HFFc6 (cell line): ENCODE results near the gene ZNF77. TPM values are rescaled to one million over a fixed set of nuclear protein-coding genes. Genes with fewer than 3 reads are reported as not detected.
"Not testable (repeated sequence)": the region's sequence is repeated elsewhere in the genome, so short reads cannot be mapped to it uniquely, and the experiment has no call there.

Experiments
- DNase-seq: peaks from one replicate; pipeline ENCODE4 v3.0.0-alpha.2; 2018
- H3K27ac Mint-ChIP-seq: 2 replicates; pipeline ENCODE4 v1.8.0; 2020; ENCODE audit warnings: mild to moderate bottlenecking, mixed read lengths
- H3K27me3 Mint-ChIP-seq: 2 replicates; pipeline ENCODE4 v1.8.0; 2021; ENCODE audit warnings: mild to moderate bottlenecking, moderate library complexity, mixed read lengths; ENCODE audit not compliant: insufficient read depth
- H3K36me3 Mint-ChIP-seq: 2 replicates; pipeline ENCODE4 v1.8.0; 2021; ENCODE audit warnings: low read depth, mixed read lengths
- H3K4me1 Mint-ChIP-seq: 2 replicates; pipeline ENCODE4 v1.8.0; 2020; ENCODE audit warnings: low read depth, mixed read lengths
- H3K4me3 Mint-ChIP-seq: 2 replicates; pipeline ENCODE4 v1.8.0; 2020; ENCODE audit warnings: mild to moderate bottlenecking, moderate library complexity, mixed read lengths
- H3K9me3 Mint-ChIP-seq: 2 replicates; pipeline ENCODE4 v1.8.0; 2020; ENCODE audit warnings: mild to moderate bottlenecking, mixed read lengths
- long read RNA-seq: library from polyadenylated mRNA; unstranded; transcript quantifications from one replicate; pipeline ENCODE4 v2.0.0, GENCODE V29; 2019
- total RNA-seq, 6 experiments: library from RNA; stranded (reverse); fragmentation: NEBNext Ultra II Directional; extraction: Animal tissue kit (Norgen Biotek cat#: 25700); gene quantifications; 2 replicates in 1 of 6; 3 replicates in 5 of 6; pipeline ENCODE4 v1.2.3, GENCODE V29; 2021
- TF ChIP-seq, protein P1 (sequence below): fragments of 200-600 bp; sonication (generic); IDR thresholded peaks from 2 replicates; pipeline ENCODE4 v1.5.0; 2021; ENCODE audit warnings: antibody characterized with exemption, mild to moderate bottlenecking

Gene ZNF77
- total RNA-seq = 1 to 10 TPM; 1.7 to 2.6 (median 2.2) TPM
- long read RNA-seq, partial matches to known transcripts = 1 of 3 reads
- long read RNA-seq, other reads (novel, unspliced or antisense) = 0 of 3 reads

- peak within 1 kb of the TSS; percentile 95 for H3K4me3 Mint-ChIP-seq
- no peaks in the 10 kb centered on the region for H3K9me3 Mint-ChIP-seq
- peaks cover 4% of the 10 kb centered on the region; the same call in 1 of the 2 replicates for H3K27me3 Mint-ChIP-seq
- peaks cover 12% of the 10 kb centered on the region for H3K4me1 Mint-ChIP-seq
- peaks cover 13% of the 10 kb centered on the region for H3K36me3 Mint-ChIP-seq
- DNase-seq = peak; percentile 98
- TF ChIP-seq, protein P1, sequence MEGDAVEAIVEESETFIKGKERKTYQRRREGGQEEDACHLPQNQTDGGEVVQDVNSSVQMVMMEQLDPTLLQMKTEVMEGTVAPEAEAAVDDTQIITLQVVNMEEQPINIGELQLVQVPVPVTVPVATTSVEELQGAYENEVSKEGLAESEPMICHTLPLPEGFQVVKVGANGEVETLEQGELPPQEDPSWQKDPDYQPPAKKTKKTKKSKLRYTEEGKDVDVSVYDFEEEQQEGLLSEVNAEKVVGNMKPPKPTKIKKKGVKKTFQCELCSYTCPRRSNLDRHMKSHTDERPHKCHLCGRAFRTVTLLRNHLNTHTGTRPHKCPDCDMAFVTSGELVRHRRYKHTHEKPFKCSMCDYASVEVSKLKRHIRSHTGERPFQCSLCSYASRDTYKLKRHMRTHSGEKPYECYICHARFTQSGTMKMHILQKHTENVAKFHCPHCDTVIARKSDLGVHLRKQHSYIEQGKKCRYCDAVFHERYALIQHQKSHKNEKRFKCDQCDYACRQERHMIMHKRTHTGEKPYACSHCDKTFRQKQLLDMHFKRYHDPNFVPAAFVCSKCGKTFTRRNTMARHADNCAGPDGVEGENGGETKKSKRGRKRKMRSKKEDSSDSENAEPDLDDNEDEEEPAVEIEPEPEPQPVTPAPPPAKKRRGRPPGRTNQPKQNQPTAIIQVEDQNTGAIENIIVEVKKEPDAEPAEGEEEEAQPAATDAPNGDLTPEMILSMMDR = peak; percentile 40
- peak within 1 kb of the TSS; percentile 97 for H3K27ac Mint-ChIP-seq
Measured at GRCh38 chr19:2944775-2945574, at the start of gene ZNF77. Gene ZNF77, minus strand, starts transcription at chr19:2944971. Its CDS starts 131 bp downstream, at chr19:2944840.

DNA sequence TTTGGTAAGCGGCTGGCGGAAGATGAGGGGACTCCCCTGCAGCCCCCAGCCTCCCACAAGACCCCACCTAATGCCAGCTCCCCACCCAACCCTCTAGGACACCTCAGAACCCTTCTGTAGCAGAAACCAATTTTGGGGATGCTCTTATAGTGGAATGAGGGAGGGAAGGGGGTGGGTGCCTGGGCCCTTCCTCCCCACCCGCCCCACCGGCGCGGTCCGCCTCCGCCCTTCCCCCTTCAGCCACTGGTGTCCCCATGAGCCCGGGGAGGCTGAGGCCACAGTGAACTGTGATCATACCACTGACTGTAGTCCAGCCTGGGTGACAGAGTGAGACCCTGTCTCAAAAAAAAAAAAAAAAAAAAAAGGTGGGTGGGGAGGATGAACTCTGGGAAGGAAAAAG, 48.8 kb upstream of the ZNF77 start:
- peaks cover 29% of the 10 kb centered on the region for H3K27me3 Mint-ChIP-seq

DNA sequence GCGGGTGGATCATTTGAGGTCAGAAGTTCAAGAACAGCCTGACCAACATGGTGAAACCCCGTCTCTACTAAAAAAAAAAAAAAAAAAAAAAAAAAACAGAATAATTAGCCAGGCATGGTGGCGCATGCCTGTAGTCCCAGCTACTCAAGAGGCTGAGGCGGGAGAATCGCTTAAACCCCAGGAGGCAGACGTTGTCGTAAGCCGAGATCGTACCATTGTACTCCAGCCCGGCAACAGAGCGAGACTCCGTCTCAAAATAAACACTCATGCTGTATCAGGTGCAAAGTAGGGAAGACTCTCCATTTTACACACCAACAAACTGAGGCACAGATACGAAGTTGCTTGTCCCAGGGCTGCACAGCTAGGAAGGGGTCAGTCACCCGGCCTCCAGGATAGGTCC, 48.2 kb upstream of the ZNF77 start:
- Mint-ChIP-seq H3K27ac (no peak overlapping the region), H3K27me3 (peaks cover 35% of the 10 kb centered on the region), H3K4me1 (no peaks in the 10 kb centered on the region), H3K36me3 (no peaks in the 10 kb centered on the region), H3K4me3 (no peak overlapping the region), H3K9me3 (no peaks in the 10 kb centered on the region)
- no peak for DNase-seq
- TF ChIP-seq, protein P1 = no peak

More for the DNA sequence above, 48.8 kb upstream of the ZNF77 start:
- Mint-ChIP-seq H3K4me3 (no peak overlapping the region), H3K9me3 (no peaks in the 10 kb centered on the region), H3K4me1 (no peaks in the 10 kb centered on the region), H3K27ac (no peak overlapping the region), H3K36me3 (no peaks in the 10 kb centered on the region)
- TF ChIP-seq, protein P1 = no peak
- DNase-seq = no peak

GRCh38 chr19:2992333-2992732, 47.6 kb upstream of the ZNF77 start:
- H3K4me3 Mint-ChIP-seq, H3K27ac Mint-ChIP-seq, DNase-seq, H3K9me3 Mint-ChIP-seq, H3K4me1 Mint-ChIP-seq, H3K36me3 Mint-ChIP-seq: not testable (repeated sequence)
- H3K27me3 Mint-ChIP-seq = peaks cover 32% of the 10 kb centered on the region

GRCh38 chr19:2989236-2989946, 44.6 kb upstream of the ZNF77 start:
- Mint-ChIP-seq H3K27me3 (peaks cover 28% of the 10 kb centered on the region), H3K9me3 (no peaks in the 10 kb centered on the region), H3K4me1 (no peaks in the 10 kb centered on the region), H3K27ac (no peak overlapping the region), H3K36me3 (no peaks in the 10 kb centered on the region), H3K4me3 (no peak overlapping the region)
- no peak for DNase-seq
- TF ChIP-seq, protein P1 = no peak

DNA sequence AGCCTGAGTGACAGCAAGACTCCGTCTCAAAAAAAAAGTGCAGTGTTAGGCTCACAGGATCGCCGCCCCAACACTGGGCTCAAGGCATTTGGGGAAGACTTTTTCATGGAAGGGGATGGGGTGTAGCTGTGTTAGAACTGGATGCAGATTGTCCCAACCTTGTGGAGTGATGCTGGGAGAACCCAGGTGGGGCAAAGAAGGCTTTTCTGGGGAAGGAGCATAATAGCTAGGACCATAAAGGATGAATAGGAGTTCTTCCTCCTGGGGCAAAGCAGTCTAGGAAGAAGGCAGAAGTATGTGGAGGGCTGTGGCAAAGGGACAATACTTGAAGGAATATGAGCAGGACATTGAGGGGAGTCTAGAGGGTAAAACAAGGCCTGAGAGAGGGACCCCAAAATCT, 43.8 kb upstream of the ZNF77 start:
- TF ChIP-seq, protein P1 = no peak
- H3K27ac Mint-ChIP-seq = no peak overlapping the region

More for the DNA sequence above, 43.8 kb upstream of the ZNF77 start:
- Mint-ChIP-seq H3K27me3 (peaks cover 30% of the 10 kb centered on the region), H3K36me3 (no peaks in the 10 kb centered on the region), H3K4me3 (no peak overlapping the region), H3K4me1 (peaks cover 2% of the 10 kb centered on the region), H3K9me3 (no peaks in the 10 kb centered on the region)
- DNase-seq = no peak
